ENCODE results near the gene GLS2.
A peak's percentile ranks its signal among the peaks of the same experiment; 100 is the strongest.
"Not testable (repeated sequence)": the region's sequence is repeated elsewhere in the genome, so short reads cannot be mapped to it uniquely, and the experiment has no call there.

DNA sequence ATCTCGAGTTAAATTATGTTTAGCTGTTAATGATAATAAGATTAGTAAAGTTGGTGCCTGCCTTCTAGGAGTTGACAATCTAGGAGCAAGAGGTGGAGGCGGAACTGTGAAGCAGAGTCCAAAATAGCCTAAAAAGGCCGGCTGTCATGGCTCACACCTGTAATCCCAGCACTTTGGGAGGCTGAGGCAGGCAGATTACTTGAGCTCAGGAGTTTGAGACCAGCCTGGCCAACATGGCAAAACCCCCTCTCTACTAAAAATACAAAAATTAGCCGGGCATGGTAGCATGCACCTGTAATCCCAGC, 26.0 kb upstream of the GLS2 start:
- TF ChIP-seq, protein P1, sequence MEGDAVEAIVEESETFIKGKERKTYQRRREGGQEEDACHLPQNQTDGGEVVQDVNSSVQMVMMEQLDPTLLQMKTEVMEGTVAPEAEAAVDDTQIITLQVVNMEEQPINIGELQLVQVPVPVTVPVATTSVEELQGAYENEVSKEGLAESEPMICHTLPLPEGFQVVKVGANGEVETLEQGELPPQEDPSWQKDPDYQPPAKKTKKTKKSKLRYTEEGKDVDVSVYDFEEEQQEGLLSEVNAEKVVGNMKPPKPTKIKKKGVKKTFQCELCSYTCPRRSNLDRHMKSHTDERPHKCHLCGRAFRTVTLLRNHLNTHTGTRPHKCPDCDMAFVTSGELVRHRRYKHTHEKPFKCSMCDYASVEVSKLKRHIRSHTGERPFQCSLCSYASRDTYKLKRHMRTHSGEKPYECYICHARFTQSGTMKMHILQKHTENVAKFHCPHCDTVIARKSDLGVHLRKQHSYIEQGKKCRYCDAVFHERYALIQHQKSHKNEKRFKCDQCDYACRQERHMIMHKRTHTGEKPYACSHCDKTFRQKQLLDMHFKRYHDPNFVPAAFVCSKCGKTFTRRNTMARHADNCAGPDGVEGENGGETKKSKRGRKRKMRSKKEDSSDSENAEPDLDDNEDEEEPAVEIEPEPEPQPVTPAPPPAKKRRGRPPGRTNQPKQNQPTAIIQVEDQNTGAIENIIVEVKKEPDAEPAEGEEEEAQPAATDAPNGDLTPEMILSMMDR (IDR thresholded peaks at IDR 0.05) = not testable (repeated sequence)
- TF ChIP-seq POLR2A (IDR thresholded peaks at IDR 0.05; ENCODE audit: low read length); MYC (IDR thresholded peaks at IDR 0.05; ENCODE audit: borderline replicate concordance, low read length); KDM1A (IDR thresholded peaks at IDR 0.05; ENCODE audit: low read depth); RCOR1 (IDR thresholded peaks at IDR 0.05; ENCODE audit: low read depth, low read length); CEBPB (IDR thresholded peaks at IDR 0.05); JUNB (IDR thresholded peaks at IDR 0.05); BHLHE40 (IDR thresholded peaks at IDR 0.05; ENCODE audit: low read depth, low read length): not testable (repeated sequence)
- TF ChIP-seq, protein P2, sequence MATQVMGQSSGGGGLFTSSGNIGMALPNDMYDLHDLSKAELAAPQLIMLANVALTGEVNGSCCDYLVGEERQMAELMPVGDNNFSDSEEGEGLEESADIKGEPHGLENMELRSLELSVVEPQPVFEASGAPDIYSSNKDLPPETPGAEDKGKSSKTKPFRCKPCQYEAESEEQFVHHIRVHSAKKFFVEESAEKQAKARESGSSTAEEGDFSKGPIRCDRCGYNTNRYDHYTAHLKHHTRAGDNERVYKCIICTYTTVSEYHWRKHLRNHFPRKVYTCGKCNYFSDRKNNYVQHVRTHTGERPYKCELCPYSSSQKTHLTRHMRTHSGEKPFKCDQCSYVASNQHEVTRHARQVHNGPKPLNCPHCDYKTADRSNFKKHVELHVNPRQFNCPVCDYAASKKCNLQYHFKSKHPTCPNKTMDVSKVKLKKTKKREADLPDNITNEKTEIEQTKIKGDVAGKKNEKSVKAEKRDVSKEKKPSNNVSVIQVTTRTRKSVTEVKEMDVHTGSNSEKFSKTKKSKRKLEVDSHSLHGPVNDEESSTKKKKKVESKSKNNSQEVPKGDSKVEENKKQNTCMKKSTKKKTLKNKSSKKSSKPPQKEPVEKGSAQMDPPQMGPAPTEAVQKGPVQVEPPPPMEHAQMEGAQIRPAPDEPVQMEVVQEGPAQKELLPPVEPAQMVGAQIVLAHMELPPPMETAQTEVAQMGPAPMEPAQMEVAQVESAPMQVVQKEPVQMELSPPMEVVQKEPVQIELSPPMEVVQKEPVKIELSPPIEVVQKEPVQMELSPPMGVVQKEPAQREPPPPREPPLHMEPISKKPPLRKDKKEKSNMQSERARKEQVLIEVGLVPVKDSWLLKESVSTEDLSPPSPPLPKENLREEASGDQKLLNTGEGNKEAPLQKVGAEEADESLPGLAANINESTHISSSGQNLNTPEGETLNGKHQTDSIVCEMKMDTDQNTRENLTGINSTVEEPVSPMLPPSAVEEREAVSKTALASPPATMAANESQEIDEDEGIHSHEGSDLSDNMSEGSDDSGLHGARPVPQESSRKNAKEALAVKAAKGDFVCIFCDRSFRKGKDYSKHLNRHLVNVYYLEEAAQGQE (IDR thresholded peaks at IDR 0.05) = not testable (repeated sequence)
- TF ChIP-seq, protein P3, sequence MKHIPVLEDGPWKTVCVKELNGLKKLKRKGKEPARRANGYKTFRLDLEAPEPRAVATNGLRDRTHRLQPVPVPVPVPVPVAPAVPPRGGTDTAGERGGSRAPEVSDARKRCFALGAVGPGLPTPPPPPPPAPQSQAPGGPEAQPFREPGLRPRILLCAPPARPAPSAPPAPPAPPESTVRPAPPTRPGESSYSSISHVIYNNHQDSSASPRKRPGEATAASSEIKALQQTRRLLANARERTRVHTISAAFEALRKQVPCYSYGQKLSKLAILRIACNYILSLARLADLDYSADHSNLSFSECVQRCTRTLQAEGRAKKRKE (CRISPR knock-in tag; IDR thresholded peaks at IDR 0.05; ENCODE audit: low read depth) = not testable (repeated sequence)
- TF ChIP-seq, protein P4, sequence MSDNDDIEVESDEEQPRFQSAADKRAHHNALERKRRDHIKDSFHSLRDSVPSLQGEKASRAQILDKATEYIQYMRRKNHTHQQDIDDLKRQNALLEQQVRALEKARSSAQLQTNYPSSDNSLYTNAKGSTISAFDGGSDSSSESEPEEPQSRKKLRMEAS (IDR thresholded peaks at IDR 0.05) = not testable (repeated sequence)
- TF ChIP-seq, protein P5, sequence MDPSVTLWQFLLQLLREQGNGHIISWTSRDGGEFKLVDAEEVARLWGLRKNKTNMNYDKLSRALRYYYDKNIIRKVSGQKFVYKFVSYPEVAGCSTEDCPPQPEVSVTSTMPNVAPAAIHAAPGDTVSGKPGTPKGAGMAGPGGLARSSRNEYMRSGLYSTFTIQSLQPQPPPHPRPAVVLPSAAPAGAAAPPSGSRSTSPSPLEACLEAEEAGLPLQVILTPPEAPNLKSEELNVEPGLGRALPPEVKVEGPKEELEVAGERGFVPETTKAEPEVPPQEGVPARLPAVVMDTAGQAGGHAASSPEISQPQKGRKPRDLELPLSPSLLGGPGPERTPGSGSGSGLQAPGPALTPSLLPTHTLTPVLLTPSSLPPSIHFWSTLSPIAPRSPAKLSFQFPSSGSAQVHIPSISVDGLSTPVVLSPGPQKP (IDR thresholded peaks at IDR 0.05; ENCODE audit: low read depth, low read length) = not testable (repeated sequence)
- TF ChIP-seq RAD21 (conservative IDR thresholded peaks at IDR 0.05 in 1 of 2, IDR thresholded peaks at IDR 0.05 in 1 of 2) = 0 out of 5 replicates have a peak, but pooled peaks of 1 of the 2 experiments have one; percentile 22

Measured in A549 (cell line).